ENCODE data around the gene HMGA1. TPM values are rescaled to one million over a fixed set of nuclear protein-coding genes. Genes with fewer than 3 reads are reported as not detected.
"Not testable (repeated sequence)": the region's sequence is repeated elsewhere in the genome, so short reads cannot be mapped to it uniquely, and the experiment has no call there.

The HMGA1 gene
- total RNA-seq, 2 donors from 2014 or later, result 22.6 to 27.7 TPM

GRCh38 chr6:34259529-34260069, 22.9 kb downstream of the HMGA1 start:
- H3K27me3 ChIP-seq, result no peaks in the 10 kb centered on the region
- WGBS, 2 donors, result 92 to 93% methylated on average over 6 of the region's 6 CpGs
- TF ChIP-seq POLR2A (IDR thresholded peaks at IDR 0.05) (no peak), CTCF (IDR thresholded peaks at IDR 0.05) (no peak)
- H3K4me1 ChIP-seq, result no peaks in the 10 kb centered on the region
- ATAC-seq (no peak), DNase-seq (no peak)
- H3K9me3 ChIP-seq, result no peaks in the 10 kb centered on the region
- no peak overlapping the region for H3K27ac ChIP-seq
- no peaks in the 10 kb centered on the region for H3K36me3 ChIP-seq (replicated peaks in 1 of 2; ENCODE audit: insufficient read depth in 1 of 2, low read depth in 2 of 2)
- intact Hi-C loops (cut with DNase I), result no loop called here
- no peak overlapping the region for H3K4me3 ChIP-seq

DNA sequence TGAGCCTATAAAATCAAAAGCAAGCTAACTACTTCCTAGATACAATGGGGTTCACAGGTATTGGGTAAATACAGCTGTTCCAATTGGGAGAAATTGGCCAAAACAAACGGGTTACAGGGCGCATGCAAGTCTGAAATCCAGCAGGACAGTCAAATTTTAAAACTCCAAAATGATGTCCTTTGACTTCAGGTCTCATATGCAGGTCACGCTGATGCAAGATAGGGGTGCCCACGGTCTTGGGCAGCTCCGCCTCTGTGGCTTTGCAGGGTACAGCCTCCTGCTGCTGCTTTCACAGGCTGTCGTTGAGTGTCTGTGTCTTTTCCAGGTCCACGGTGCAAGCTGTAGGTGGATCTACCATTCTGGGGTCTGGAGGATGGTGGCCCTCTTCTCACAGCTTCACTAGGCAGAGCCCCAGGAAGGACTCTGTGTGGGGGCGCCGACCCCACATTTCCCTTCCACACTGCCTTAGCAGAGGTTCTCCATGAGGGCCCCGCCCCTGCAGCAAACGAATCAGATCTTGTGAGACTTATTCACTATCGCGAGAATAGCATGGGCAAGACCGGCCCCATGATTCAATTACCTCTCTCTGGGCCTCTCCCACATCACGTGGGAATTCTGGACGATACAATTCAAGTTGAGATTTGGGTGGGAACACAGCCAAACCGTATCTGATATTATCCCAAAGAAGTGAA, 24.0 kb downstream of the HMGA1 start:
- intact Hi-C loops (cut with DNase I), result no loop called here
- ATAC-seq (no peak), DNase-seq (no peak)
- no peaks in the 10 kb centered on the region for H3K36me3 ChIP-seq (replicated peaks in 1 of 2; ENCODE audit: insufficient read depth in 1 of 2, low read depth in 2 of 2)
- no peaks in the 10 kb centered on the region for H3K27me3 ChIP-seq
- TF ChIP-seq CTCF (IDR thresholded peaks at IDR 0.05) (no peak), POLR2A (IDR thresholded peaks at IDR 0.05) (no peak)
- no peak overlapping the region for H3K4me3 ChIP-seq
- WGBS, 2 donors, result 77% methylated on average over 15 to 17 of the region's 17 CpGs
- H3K9me3 ChIP-seq, result no peaks in the 10 kb centered on the region
- H3K27ac ChIP-seq, result no peak overlapping the region
- no peaks in the 10 kb centered on the region for H3K4me1 ChIP-seq

- H3K36me3 ChIP-seq (replicated peaks in 1 of 2; ENCODE audit: insufficient read depth in 1 of 2, low read depth in 2 of 2); intact Hi-C loops (cut with DNase I); H3K4me3 ChIP-seq; H3K27me3 ChIP-seq; H3K9me3 ChIP-seq; DNase-seq; H3K27ac ChIP-seq; H3K4me1 ChIP-seq; ATAC-seq: not testable (repeated sequence)
- 82 to 85% methylated on average over 23 of the region's 23 CpGs for WGBS, 2 donors
These were observed 26.8 kb downstream of the HMGA1 start for GRCh38 chr6:34263484-34263883.

DNA sequence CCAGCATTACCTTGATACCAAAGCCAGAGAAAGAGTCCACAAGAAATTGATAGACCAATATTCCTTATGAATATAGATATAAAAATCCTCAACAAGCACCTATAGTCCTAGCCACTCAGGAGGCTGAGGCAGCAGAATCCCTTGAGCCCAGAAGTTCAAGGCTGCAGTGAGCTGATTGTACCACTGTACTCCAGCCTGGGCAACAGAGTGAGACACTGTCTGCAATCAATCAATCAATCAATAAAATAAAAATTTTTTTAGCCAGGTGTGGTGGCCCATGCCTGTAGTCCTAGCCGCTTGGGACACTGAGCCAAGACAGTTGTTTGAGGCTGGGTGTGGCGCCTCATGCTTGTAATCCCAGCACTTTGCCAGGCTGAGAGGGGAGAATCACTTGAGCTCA, 31.1 kb downstream of the HMGA1 start:
- 93 to 96% methylated on average over 2 of the region's 2 CpGs for WGBS, 2 donors
- Histone ChIP-seq H3K27me3 (no peaks in the 10 kb centered on the region), H3K4me1 (no peaks in the 10 kb centered on the region), H3K36me3 (replicated peaks in 1 of 2; ENCODE audit: insufficient read depth in 1 of 2, low read depth in 2 of 2) (no peaks in the 10 kb centered on the region), H3K4me3 (no peak overlapping the region), H3K27ac (no peak overlapping the region), H3K9me3 (no peaks in the 10 kb centered on the region)
- ATAC-seq (no peak), DNase-seq (no peak)
- intact Hi-C loops (cut with DNase I), result no loop called here
- no peak for TF ChIP-seq CTCF (IDR thresholded peaks at IDR 0.05)
- no peak for TF ChIP-seq POLR2A (IDR thresholded peaks at IDR 0.05)

- 63 to 96% methylated on average over 7 to 8 of the region's 25 CpGs for WGBS, 2 donors
- DNase-seq, result not testable (repeated sequence)
These were observed 32.5 kb downstream of the HMGA1 start for GRCh38 chr6:34269132-34269531.

DNA sequence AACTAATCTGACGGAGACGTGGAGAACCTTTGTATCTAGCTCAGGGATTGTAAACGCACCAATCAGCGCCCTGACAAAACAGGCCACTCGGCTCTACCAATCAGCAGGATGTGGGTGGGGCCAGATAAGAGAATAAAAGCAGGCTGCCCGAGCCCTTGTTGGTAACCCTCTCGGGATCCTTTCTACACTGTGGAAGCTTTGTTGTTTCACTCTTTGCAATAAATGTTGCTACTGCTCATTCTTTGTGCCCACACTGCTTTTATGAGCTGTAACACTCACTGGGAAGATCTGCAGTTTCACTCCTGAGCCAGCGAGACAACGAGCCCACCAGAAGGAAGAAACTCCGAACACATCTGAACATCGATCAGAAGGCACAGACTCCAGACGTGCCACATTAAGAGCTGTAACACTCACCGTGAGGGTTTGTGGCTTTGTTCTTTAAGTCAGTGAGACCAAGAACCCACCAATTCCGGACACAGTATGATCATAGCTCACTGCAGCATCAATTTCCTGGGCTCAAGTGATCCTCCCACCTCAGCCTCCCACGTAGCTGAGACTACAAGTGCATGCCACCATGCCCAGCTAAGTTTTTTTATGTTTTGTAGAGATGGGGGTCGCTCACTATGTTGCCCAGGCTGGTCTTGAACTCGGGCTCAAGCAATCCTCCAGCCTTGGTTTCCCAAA, 33.1 kb downstream of the HMGA1 start:
- H3K9me3 ChIP-seq; H3K4me1 ChIP-seq; DNase-seq; intact Hi-C loops (cut with DNase I); H3K4me3 ChIP-seq; H3K27ac ChIP-seq; ATAC-seq; H3K27me3 ChIP-seq; H3K36me3 ChIP-seq (replicated peaks in 1 of 2; ENCODE audit: insufficient read depth in 1 of 2, low read depth in 2 of 2): not testable (repeated sequence)
- WGBS, 2 donors, result 78 to 98% methylated on average over 7 to 17 of the region's 17 CpGs

More at GRCh38 chr6:34269132-34269531, 32.5 kb downstream of the HMGA1 start:
- H3K4me1 ChIP-seq; H3K36me3 ChIP-seq (replicated peaks in 1 of 2; ENCODE audit: insufficient read depth in 1 of 2, low read depth in 2 of 2); H3K27ac ChIP-seq; H3K27me3 ChIP-seq; H3K4me3 ChIP-seq; ATAC-seq; intact Hi-C loops (cut with DNase I); H3K9me3 ChIP-seq: not testable (repeated sequence)

Measured in body of pancreas (tissue), 4 donors.